HFF-Myc (cell line): ENCODE data around the gene LMOD3.

Source experiments
- DNase-seq: peaks from one replicate; pipeline ENCODE4 v3.0.0-alpha.2; 2011; ENCODE audit warnings: low read depth; ENCODE audit errors: extremely low read depth
- H3K4me3 ChIP-seq: replicated peaks from 2 replicates; pipeline ENCODE4 v1.5.1; 2011; ENCODE audit warnings: low read depth, mild to moderate bottlenecking, control low read depth, low read length
- CTCF ChIP-seq: IDR thresholded peaks from 2 replicates; pipeline ENCODE4 v1.5.1; 2012; ENCODE audit warnings: mild to moderate bottlenecking, low read depth, low read length, control low read depth; ENCODE audit errors: missing control alignments

The LMOD3 gene

GRCh38 chr3:69161587-69162307 lies 39.4 kb upstream of the LMOD3 start:
- peak; percentile 90 for TF ChIP-seq CTCF
- peak; percentile 24 for DNase-seq
- no peak overlapping the region for H3K4me3 ChIP-seq

- DNase-seq, result no peak
- no peak for TF ChIP-seq CTCF
- no peak overlapping the region for H3K4me3 ChIP-seq
Observed at GRCh38 chr3:69160525-69160924, 38.1 kb upstream of the LMOD3 start.

GRCh38 chr3:69160107-69160506 lies 37.7 kb upstream of the LMOD3 start:
- no peak overlapping the region for H3K4me3 ChIP-seq
- TF ChIP-seq CTCF, result no peak
- no peak for DNase-seq

GRCh38 chr3:69149586-69149985 lies 27.2 kb upstream of the LMOD3 start:
- no peak for TF ChIP-seq CTCF
- no peak for DNase-seq
- no peak overlapping the region for H3K4me3 ChIP-seq

- DNase-seq, result no peak
Observed at GRCh38 chr3:69145688-69146087, 23.3 kb upstream of the LMOD3 start.

GRCh38 chr3:69144631-69145245 lies 22.3 kb upstream of the LMOD3 start:
- TF ChIP-seq CTCF, result no peak
- no peak for DNase-seq
- H3K4me3 ChIP-seq, result no peak overlapping the region

More at GRCh38 chr3:69145688-69146087, 23.3 kb upstream of the LMOD3 start:
- no peak for TF ChIP-seq CTCF
- no peak overlapping the region for H3K4me3 ChIP-seq
